A673 (cell line): ENCODE measurements around the gene LPCAT4.
"Not testable (repeated sequence)": the region's sequence is repeated elsewhere in the genome, so short reads cannot be mapped to it uniquely, and the experiment has no call there.

Experiments
- EZH2 ChIP-seq: fragments of 200-600 bp; sonication (generic); IDR thresholded peaks from 2 replicates; pipeline ENCODE4 v1.6.1; 2017; ENCODE audit warnings: borderline replicate concordance, low read depth, mild to moderate bottlenecking, mixed read lengths, antibody characterized with exemption, low read length; ENCODE audit not compliant: poor library complexity, severe bottlenecking
- TF ChIP-seq, protein P1 (sequence below): fragments of 300-800, 200-600 bp; sonication (generic); conservative IDR thresholded peaks from 2 replicates; pipeline ENCODE4 v1.5.1; 2017; ENCODE audit warnings: low read depth, mild to moderate bottlenecking, antibody characterized with exemption, low read length, moderate library complexity, mixed read lengths

DNA sequence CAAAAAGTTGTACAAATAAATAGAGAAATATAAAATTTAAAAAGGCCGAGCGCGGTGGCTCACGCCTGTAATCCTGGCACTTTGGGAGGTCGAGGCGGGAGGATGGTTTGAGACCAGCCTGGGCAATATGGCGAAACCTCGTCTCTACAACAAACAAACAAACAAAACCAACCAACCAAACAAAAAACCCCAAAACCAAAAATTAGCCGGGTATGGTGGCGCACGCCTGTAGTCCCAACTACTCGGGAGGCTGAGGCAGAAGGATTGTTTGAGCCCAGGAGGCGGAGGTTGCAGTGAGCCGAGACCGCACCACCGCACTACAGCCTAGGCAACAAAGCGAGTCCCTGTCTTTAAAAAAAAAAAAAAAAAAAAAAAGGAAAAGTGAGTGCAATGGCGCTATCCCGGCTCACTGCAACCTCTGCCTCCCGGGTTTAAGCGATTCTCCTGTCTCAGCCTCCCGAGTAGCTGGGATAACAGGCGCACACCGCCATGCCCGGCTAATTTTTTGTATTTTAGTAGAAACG, 24.7 kb downstream of the LPCAT4 start:
- TF ChIP-seq, protein P1, sequence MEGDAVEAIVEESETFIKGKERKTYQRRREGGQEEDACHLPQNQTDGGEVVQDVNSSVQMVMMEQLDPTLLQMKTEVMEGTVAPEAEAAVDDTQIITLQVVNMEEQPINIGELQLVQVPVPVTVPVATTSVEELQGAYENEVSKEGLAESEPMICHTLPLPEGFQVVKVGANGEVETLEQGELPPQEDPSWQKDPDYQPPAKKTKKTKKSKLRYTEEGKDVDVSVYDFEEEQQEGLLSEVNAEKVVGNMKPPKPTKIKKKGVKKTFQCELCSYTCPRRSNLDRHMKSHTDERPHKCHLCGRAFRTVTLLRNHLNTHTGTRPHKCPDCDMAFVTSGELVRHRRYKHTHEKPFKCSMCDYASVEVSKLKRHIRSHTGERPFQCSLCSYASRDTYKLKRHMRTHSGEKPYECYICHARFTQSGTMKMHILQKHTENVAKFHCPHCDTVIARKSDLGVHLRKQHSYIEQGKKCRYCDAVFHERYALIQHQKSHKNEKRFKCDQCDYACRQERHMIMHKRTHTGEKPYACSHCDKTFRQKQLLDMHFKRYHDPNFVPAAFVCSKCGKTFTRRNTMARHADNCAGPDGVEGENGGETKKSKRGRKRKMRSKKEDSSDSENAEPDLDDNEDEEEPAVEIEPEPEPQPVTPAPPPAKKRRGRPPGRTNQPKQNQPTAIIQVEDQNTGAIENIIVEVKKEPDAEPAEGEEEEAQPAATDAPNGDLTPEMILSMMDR: not testable (repeated sequence)
- TF ChIP-seq EZH2: not testable (repeated sequence)
